B cell (primary cell): ENCODE data around the gene CYGB. TPM values are rescaled to one million over a fixed set of nuclear protein-coding genes. Genes with fewer than 3 reads are reported as not detected.

Experiments
- ATAC-seq: fragments of 200-7000 bp; cut with Tn5 transposase; one replicate; pipeline ENCODE4 v1.10.0; 2021; ENCODE audit warnings: low read depth, mild to moderate bottlenecking, moderate number of reproducible peaks, moderate library complexity
- CTCF ChIA-PET: fragments of 350-600 bp; sonication (Branson Sonifier 250); formaldehyde crosslinking; loops from one replicate; lab custom pipeline; 2021; ENCODE audit warnings: antibody characterized with exemption, inconsistent platforms; lab: Charles Lee
- POLR2A ChIA-PET: fragments of 350-600 bp; sonication (Branson Sonifier 250); formaldehyde crosslinking; loops from one replicate; lab custom pipeline; 2021; ENCODE audit warnings: antibody characterized with exemption; lab: Charles Lee
- DNase-seq: peaks from one replicate; pipeline ENCODE4 v3.0.0; 2013
- H2AFZ ChIP-seq: 2 replicates; pipeline ENCODE4 v1.6.1; 2012; ENCODE audit warnings: mild to moderate bottlenecking, low read depth, low read length; ENCODE audit not compliant: insufficient read depth, poor library complexity, severe bottlenecking
- H3K27ac ChIP-seq, 2 donors: 1 replicate in 1 of 2; 2 replicates in 1 of 2; pipeline ENCODE4 v1.5.1; 2012 to 2013; ENCODE audit warnings: low read length in 2 of 2, mild to moderate bottlenecking in 2 of 2, moderate library complexity in 1 of 2
- H3K27me3 ChIP-seq, 4 experiments: fragments of 200-600 bp in 1 of 4; sonication (generic) in 1 of 4; replicated peaks in 1 of 4; 1 replicate in 2 of 4; 2 replicates in 2 of 4; pipeline versions ENCODE4 v1.6.1 to v1.7.0; 2013 to 2016; ENCODE audit warnings: low read length in 3 of 4, mild to moderate bottlenecking in 2 of 4, mixed read lengths in 1 of 4, moderate library complexity in 1 of 4; ENCODE audit not compliant: insufficient read depth in 4 of 4, control insufficient read depth in 3 of 4; ENCODE audit errors: control extremely low read depth in 1 of 4
- H3K36me3 ChIP-seq, 2 experiments: replicated peaks in 1 of 2; 1 replicate in 1 of 2; 2 replicates in 1 of 2; pipeline versions ENCODE4 v1.6.1 to v1.7.1; 2013; ENCODE audit warnings: low read length in 1 of 2; ENCODE audit not compliant: insufficient read depth in 2 of 2, control insufficient read depth in 1 of 2; ENCODE audit errors: control extremely low read depth in 1 of 2, extremely low read depth in 1 of 2
- H3K4me1 ChIP-seq, 2 donors: fragments of 200-600 bp in 1 of 2; sonication (generic) in 1 of 2; 1 replicate in 1 of 2; 2 replicates in 1 of 2; pipeline versions ENCODE4 v1.5.1 to v1.6.1; 2013 to 2017; ENCODE audit warnings: low read length in 2 of 2; ENCODE audit not compliant: control insufficient read depth in 2 of 2, insufficient read depth in 2 of 2
- H3K4me2 ChIP-seq: replicated peaks from 2 replicates; pipeline ENCODE3; 2012; ENCODE audit warnings: mild to moderate bottlenecking, low read depth, low read length; ENCODE audit not compliant: poor library complexity, severe bottlenecking
- H3K4me3 ChIP-seq, 5 experiments: fragments of 200-600 bp in 1 of 5; sonication (generic) in 1 of 5; 1 replicate in 3 of 5; 2 replicates in 2 of 5; pipeline versions ENCODE4 v1.5.1 to v1.7.0; 2011 to 2016; ENCODE audit warnings: low read length in 4 of 5, mild to moderate bottlenecking in 4 of 5, low read depth in 2 of 5, control low read depth in 1 of 5, moderate library complexity in 1 of 5; ENCODE audit not compliant: insufficient read depth in 1 of 5; ENCODE audit errors: control extremely low read depth in 1 of 5, extremely low read depth in 1 of 5
- H3K79me2 ChIP-seq: fragments of 200-600 bp; sonication (generic); one replicate; pipeline ENCODE4 v1.6.0; 2016; ENCODE audit warnings: low read length; ENCODE audit not compliant: control insufficient read depth, insufficient read depth
- H3K9ac ChIP-seq: fragments of 200-600 bp; sonication (generic); 2 replicates; pipeline ENCODE4 v1.6.1; 2017; ENCODE audit warnings: mild to moderate bottlenecking, low read length, moderate library complexity
- H3K9me3 ChIP-seq, 3 donors: one replicate each; pipeline versions ENCODE4 v1.6.1 to v1.7.1; 2013; ENCODE audit warnings: low read length in 2 of 3; ENCODE audit not compliant: control insufficient read depth in 2 of 3, insufficient read depth in 1 of 3; ENCODE audit errors: control extremely low read depth in 1 of 3
- H4K20me1 ChIP-seq: 2 replicates; pipeline ENCODE4 v1.6.0; 2012; ENCODE audit warnings: mild to moderate bottlenecking, low read length; ENCODE audit not compliant: insufficient read depth, control insufficient read depth, poor library complexity, severe bottlenecking
- H3K27ac Mint-ChIP-seq: one replicate; pipeline ENCODE4 v1.8.0; 2021; ENCODE audit warnings: mixed read lengths
- H3K27me3 Mint-ChIP-seq: one replicate; pipeline ENCODE4 v1.8.0; 2021; ENCODE audit warnings: mixed read lengths
- H3K4me1 Mint-ChIP-seq: one replicate; pipeline ENCODE4 v1.8.0; 2021; ENCODE audit warnings: mixed read lengths
- H3K4me3 Mint-ChIP-seq: one replicate; pipeline ENCODE4 v1.8.0; 2021; ENCODE audit warnings: mixed read lengths
- H3K9me3 Mint-ChIP-seq: one replicate; pipeline ENCODE4 v1.8.0; 2022; ENCODE audit warnings: mixed read lengths; ENCODE audit not compliant: insufficient read depth
- CTCF ChIP-seq: fragments of 200-600 bp; IDR thresholded peaks from one replicate; pipeline ENCODE4 v1.8.0; 2022; ENCODE audit warnings: antibody characterized with exemption, mild to moderate bottlenecking
- EZH2 ChIP-seq: IDR thresholded peaks from 2 replicates; pipeline ENCODE4 v1.6.1; 2012; ENCODE audit warnings: borderline replicate concordance, low read depth, mild to moderate bottlenecking, moderate library complexity, low read length; ENCODE audit not compliant: insufficient read depth, poor library complexity, severe bottlenecking
- WGBS: methylation state at CpG from one replicate; pipeline ENCODE4 v1.1.5; 2013; ENCODE audit warnings: missing lambda C conversion rate; ENCODE audit not compliant: insufficient coverage; 5-methylcytosine and 5-hydroxymethylcytosine counted together
- intact Hi-C: fragments of 100-400 bp; cut with micrococcal nuclease; formaldehyde crosslinking; loops from one replicate; pipeline ENCODE4 v1.10.0; 2022
- polyA plus RNA-seq: library from polyadenylated mRNA; depleted of rRNA; stranded (reverse); fragments of >200 nt; gene quantifications from 2 replicates; pipeline ENCODE4 v1.2.3, GENCODE V29; 2012
- total RNA-seq, 2 donors: library from RNA; stranded (reverse); fragments of 120-200 nt in 1 of 2; gene quantifications; 1 replicate in 1 of 2; 2 replicates in 1 of 2; pipeline versions ENCODE4 v1.2.3 to v1.2.4, GENCODE V29; 2013 to 2022

The CYGB gene
- total and polyA plus RNA-seq, 2 donors (not counting 1 experiment from before 2014, with no cell fraction given), result 0.42 to 2.7 TPM

GRCh38 chr17:76570877-76571471, 33.5 kb upstream of the CYGB start:
- Histone ChIP-seq H3K27ac (no peak overlapping the region), H4K20me1 (peaks cover 20% of the 10 kb centered on the region), H2AFZ (no peak overlapping the region), H3K36me3 (peaks cover 0 to 2% of the 10 kb centered on the region in 2 experiments), H3K9me3 (no peaks in the 10 kb centered on the region), H3K4me3 (no peak overlapping the region), H3K9ac (no peak overlapping the region), H3K79me2 (no peaks in the 10 kb centered on the region), H3K4me1 (peaks cover 19 to 21% of the 10 kb centered on the region in 2 donors), H3K4me2 (no peak overlapping the region), H3K27me3 (no peaks in the 10 kb centered on the region)
- H3K9me3 Mint-ChIP-seq, result no peaks in the 10 kb centered on the region
- intact Hi-C loops, result no loop called here
- no peak overlapping the region for H3K4me3 Mint-ChIP-seq
- H3K27ac Mint-ChIP-seq, result no peak overlapping the region
- ChIA-PET CTCF (interaction anchor here (1.2 to 1.3 kb wide), 2 partner anchors 15 to 25 kb away, joined by 3 to 4 read pairs; partner anchors contain the start of gene ST6GALNAC2), POLR2A (interaction anchor here (0.6 kb wide), 1 partner anchor 11 kb away, joined by 7 read pairs; no protein-coding TSS in a partner anchor)
- H3K4me1 Mint-ChIP-seq, result peaks cover 24% of the 10 kb centered on the region
- no peaks in the 10 kb centered on the region for H3K27me3 Mint-ChIP-seq
- ATAC-seq (no peak), DNase-seq (no peak)
- 98% methylated on average over 12 of the region's 13 CpGs for WGBS
- no peak for TF ChIP-seq EZH2
- TF ChIP-seq CTCF, result no peak

- ATAC-seq, result no peak
- Mint-ChIP-seq H3K27ac (no peak overlapping the region), H3K9me3 (no peaks in the 10 kb centered on the region), H3K4me1 (peaks cover 25% of the 10 kb centered on the region), H3K27me3 (no peaks in the 10 kb centered on the region), H3K4me3 (no peak overlapping the region)
- Histone ChIP-seq H3K4me2 (no peak overlapping the region), H3K9me3 (no peaks in the 10 kb centered on the region), H3K4me3 (no peak overlapping the region), H2AFZ (no peak overlapping the region), H3K9ac (no peak overlapping the region), H3K27me3 (no peaks in the 10 kb centered on the region), H3K79me2 (no peaks in the 10 kb centered on the region), H3K27ac (no peak overlapping the region), H3K36me3 (peaks cover 0 to 5% of the 10 kb centered on the region in 2 experiments), H3K4me1 (peaks cover 19 to 21% of the 10 kb centered on the region in 2 donors), H4K20me1 (peaks cover 23% of the 10 kb centered on the region)
- ChIA-PET POLR2A (no interaction called here), CTCF (interaction anchor here (0.5 to 1.2 kb wide), 2 partner anchors 16 to 46 kb away, joined by 3 to 4 read pairs; partner anchors contain the start of gene ST6GALNAC2)
- WGBS, result 91% methylated on average over 5 of the region's 7 CpGs
- intact Hi-C loops, result no loop called here
- TF ChIP-seq CTCF (no peak), EZH2 (no peak)
- DNase-seq, result no peak
These were observed 32.9 kb upstream of the CYGB start for GRCh38 chr17:76570457-76570856.
